SU-DHL-6 (cell line): Measurements from ENCODE around the gene STPG4.
A peak's percentile ranks its signal among the peaks of the same experiment; 100 is the strongest.

Source experiments
- H2AFZ ChIP-seq: fragments of 200-600 bp; sonication (generic); 2 replicates; pipeline ENCODE4 v1.6.1; 2014; ENCODE audit warnings: low read depth, mild to moderate bottlenecking, moderate library complexity, mixed read lengths, antibody characterized with exemption, low read length; ENCODE audit not compliant: severe bottlenecking
- H3F3A ChIP-seq: fragments of 200-600 bp; shearing (Covaris generic); 2 replicates; pipeline ENCODE4 v1.6.0; 2016; ENCODE audit warnings: antibody characterized with exemption, mild to moderate bottlenecking; ENCODE audit not compliant: insufficient read depth
- H3K27ac ChIP-seq: fragments of 200-600 bp; sonication (generic); 2 replicates; pipeline ENCODE4 v1.5.1; 2016; ENCODE audit warnings: low read depth, mild to moderate bottlenecking, low read length, moderate library complexity, mixed read lengths
- H3K27me3 ChIP-seq: fragments of 200-600 bp; sonication (generic), shearing (Covaris generic); 2 replicates; pipeline ENCODE4 v1.6.0; 2014; ENCODE audit warnings: mild to moderate bottlenecking, low read length
- H3K36me3 ChIP-seq: fragments of 200-600 bp; sonication (generic); 2 replicates; pipeline ENCODE4 v1.6.1; 2014; ENCODE audit warnings: mild to moderate bottlenecking, low read length, mixed read lengths
- H3K4me2 ChIP-seq: fragments of 300-600, 200-600 bp; shearing (Covaris generic), sonication (generic); 2 replicates; pipeline ENCODE4 v1.6.0; 2014; ENCODE audit warnings: low read length, low read depth, mild to moderate bottlenecking; ENCODE audit not compliant: poor library complexity, severe bottlenecking
- H3K4me3 ChIP-seq: fragments of 200-600 bp; sonication (generic); 2 replicates; pipeline ENCODE4 v1.5.1; 2014; ENCODE audit warnings: antibody characterized with exemption, low read length, mild to moderate bottlenecking, mixed read lengths; ENCODE audit not compliant: insufficient read depth, poor library complexity, severe bottlenecking
- H3K79me2 ChIP-seq: fragments of 200-600 bp; sonication (generic); 2 replicates; pipeline ENCODE4 v1.6.1; 2014; ENCODE audit warnings: mild to moderate bottlenecking, low read length, moderate library complexity; ENCODE audit not compliant: insufficient read depth
- H3K9ac ChIP-seq: fragments of 200-600 bp; sonication (generic); 2 replicates; pipeline ENCODE4 v1.7.0; 2014; ENCODE audit warnings: mild to moderate bottlenecking, low read length
- H3K9me2 ChIP-seq: fragments of 200-600 bp; sonication (generic); replicated peaks from 2 replicates; pipeline ENCODE4 v1.6.1; 2014; ENCODE audit warnings: low read length; ENCODE audit not compliant: insufficient read depth
- H3K9me3 ChIP-seq: fragments of 200-600 bp; sonication (generic); 2 replicates; pipeline ENCODE4 v1.6.1; 2014; ENCODE audit warnings: low read length, mixed read lengths; ENCODE audit not compliant: insufficient read depth
- H4K20me1 ChIP-seq: fragments of 200-600 bp; sonication (generic); 2 replicates; pipeline ENCODE4 v1.6.1; 2014; ENCODE audit warnings: low read depth, mild to moderate bottlenecking, antibody characterized with exemption, low read length, moderate library complexity, mixed read lengths
- CTCF ChIP-seq: fragments of 200-600 bp; sonication (generic); IDR thresholded peaks from one replicate; pipeline ENCODE4 v1.5.1; 2017; ENCODE audit warnings: antibody characterized with exemption, mild to moderate bottlenecking, low read length, moderate library complexity; ENCODE audit not compliant: insufficient read depth, poor library complexity, severe bottlenecking
- EZH2phosphoT487 ChIP-seq: fragments of 200-600 bp; sonication (generic), shearing (Covaris generic); conservative IDR thresholded peaks from 2 replicates; pipeline ENCODE4 v1.6.1; 2018; ENCODE audit warnings: mild to moderate bottlenecking, antibody characterized with exemption, low read length, moderate library complexity, mixed read lengths

STPG4 gene

GRCh38 chr2:47088371-47089082 lies 66.6 kb downstream of the STPG4 start:
- Histone ChIP-seq H3K79me2 (no peaks in the 10 kb centered on the region), H3F3A (no peaks in the 10 kb centered on the region), H3K9me2 (no peaks in the 10 kb centered on the region), H3K4me3 (no peak overlapping the region), H3K27ac (no peak overlapping the region), H3K27me3 (no peaks in the 10 kb centered on the region), H3K9ac (no peak overlapping the region), H3K4me2 (no peak overlapping the region), H3K9me3 (no peaks in the 10 kb centered on the region), H2AFZ (no peak overlapping the region), H3K36me3 (no peaks in the 10 kb centered on the region), H4K20me1 (no peaks in the 10 kb centered on the region)
- TF ChIP-seq CTCF (peak; percentile 11), EZH2phosphoT487 (no peak)

- Histone ChIP-seq H3F3A (no peaks in the 10 kb centered on the region), H3K4me3 (no peak overlapping the region), H2AFZ (no peak overlapping the region), H3K9me2 (no peaks in the 10 kb centered on the region), H3K9ac (no peak overlapping the region), H3K27me3 (no peaks in the 10 kb centered on the region), H3K27ac (no peak overlapping the region), H4K20me1 (no peaks in the 10 kb centered on the region), H3K79me2 (no peaks in the 10 kb centered on the region), H3K36me3 (no peaks in the 10 kb centered on the region), H3K9me3 (no peaks in the 10 kb centered on the region), H3K4me2 (no peak overlapping the region)
- TF ChIP-seq EZH2phosphoT487 (no peak), CTCF (no peak)
Observed at GRCh38 chr2:47087051-47087450, 68.1 kb downstream of the STPG4 start.

- TF ChIP-seq EZH2phosphoT487 (no peak), CTCF (no peak)
- H3K79me2 ChIP-seq, result no peaks in the 10 kb centered on the region
- no peaks in the 10 kb centered on the region for H4K20me1 ChIP-seq
- H3K27ac ChIP-seq, result no peak overlapping the region
- no peaks in the 10 kb centered on the region for H3K36me3 ChIP-seq
- no peak overlapping the region for H3K4me2 ChIP-seq
- H3K27me3 ChIP-seq, result no peaks in the 10 kb centered on the region
- no peaks in the 10 kb centered on the region for H3F3A ChIP-seq
- H3K9me2 ChIP-seq, result no peaks in the 10 kb centered on the region
- no peak overlapping the region for H3K4me3 ChIP-seq
- H2AFZ ChIP-seq, result no peak overlapping the region
- no peak overlapping the region for H3K9ac ChIP-seq
- no peaks in the 10 kb centered on the region for H3K9me3 ChIP-seq
Observed at GRCh38 chr2:47086571-47086970, 68.5 kb downstream of the STPG4 start.
